ENCODE results near the gene LIX1L. TPM values are rescaled to one million over a fixed set of nuclear protein-coding genes. Genes with fewer than 3 reads are reported as not detected.
A peak's percentile ranks its signal among the peaks of the same experiment; 100 is the strongest.
"Not testable (repeated sequence)": the region's sequence is repeated elsewhere in the genome, so short reads cannot be mapped to it uniquely, and the experiment has no call there.

LIX1L gene
- total RNA-seq, 4 donors from 2014 or later = 37.1 to 108 (median 75.4) TPM

- peaks cover 28 to 35% of the 10 kb centered on the region in 2 donors for H3K4me1 ChIP-seq
- H3K27ac ChIP-seq = peak overlapping the region in 3 of 4 donors; percentile 33 to 59 (median 41)
- no peak for DNase-seq
- intact Hi-C loops (cut with DNase I; ENCODE audit: low total_unique reads) (no loop called here), in situ Hi-C loops (cut with MboI; ENCODE audit: low sequenced_read_pairs in 4 of 4) (no loop called here)
- no peaks in the 10 kb centered on the region for H3K27me3 ChIP-seq
- ATAC-seq = no peak
- no peaks in the 10 kb centered on the region for H3K9me3 ChIP-seq
- no peak overlapping the region for H3K4me3 ChIP-seq
- peaks cover 4 to 34% of the 10 kb centered on the region in 2 donors for H3K36me3 ChIP-seq
- TF ChIP-seq POLR2A (IDR thresholded peaks at IDR 0.05) = no peak
- no peak for TF ChIP-seq CTCF (IDR thresholded peaks at IDR 0.05 in 4 of 5, conservative IDR thresholded peaks at IDR 0.05 in 1 of 5)
Measured at GRCh38 chr1:145922266-145922665, 35.6 kb downstream of the LIX1L start.

- DNase-seq; intact Hi-C loops (cut with DNase I; ENCODE audit: low total_unique reads); ATAC-seq; in situ Hi-C loops (cut with MboI; ENCODE audit: low sequenced_read_pairs in 4 of 4); H3K27me3 ChIP-seq; H3K9me3 ChIP-seq: not testable (repeated sequence)
- H3K27ac ChIP-seq = peak overlapping the region; percentile 92 to 98 (median 92)
- H3K4me3 ChIP-seq = peak overlapping the region in 3 of 4 donors; percentile 76 to 97 (median 83)
- H3K4me1 ChIP-seq = peaks cover 25 to 36% of the 10 kb centered on the region in 2 donors
- peaks cover 4 to 33% of the 10 kb centered on the region in 2 donors for H3K36me3 ChIP-seq
Measured at GRCh38 chr1:145920297-145920696, 37.5 kb downstream of the LIX1L start.

DNA sequence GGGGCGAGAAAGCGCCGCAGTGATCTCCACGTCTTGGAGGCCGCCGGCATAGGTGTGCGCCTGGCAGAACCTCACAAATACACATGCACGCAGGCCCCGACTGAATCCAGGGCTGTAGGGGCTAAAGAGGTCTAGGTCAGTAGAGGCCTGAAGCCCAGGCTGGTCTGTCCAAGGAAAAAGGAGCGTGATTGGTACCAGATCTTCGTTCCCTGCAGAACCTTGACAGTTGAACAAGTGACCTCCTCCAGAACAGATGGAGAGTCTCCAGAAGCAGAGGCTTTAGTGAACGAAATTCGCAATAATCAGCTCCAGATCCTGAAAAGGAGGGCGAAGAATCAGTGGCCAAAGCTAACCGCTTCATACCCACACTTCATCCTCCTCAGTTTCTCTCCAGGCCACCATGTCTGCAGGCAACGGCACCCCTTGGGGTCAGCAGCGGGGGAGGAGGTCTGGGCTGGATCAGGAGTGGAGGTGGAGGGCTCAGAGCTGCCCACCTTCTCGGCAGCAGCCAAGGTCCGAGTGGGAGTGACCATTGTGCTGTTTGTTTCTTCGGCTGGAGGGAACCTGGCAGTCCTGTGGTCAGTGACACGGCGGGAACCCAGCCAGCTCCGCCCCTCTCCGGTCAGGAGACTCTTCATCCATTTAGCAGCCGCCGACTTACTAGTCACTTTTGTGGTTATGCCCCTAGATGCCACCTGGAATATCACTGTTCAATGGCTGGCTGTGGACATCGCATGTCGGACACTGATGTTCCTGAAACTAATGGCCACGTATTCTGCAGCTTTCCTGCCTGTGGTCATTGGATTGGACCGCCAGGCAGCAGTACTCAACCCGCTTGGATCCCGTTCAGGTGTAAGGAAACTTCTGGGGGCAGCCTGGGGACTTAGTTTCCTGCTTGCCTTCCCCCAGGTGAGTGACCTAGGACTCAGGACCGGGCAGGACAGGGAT, 38.6 kb downstream of the LIX1L start:
- Histone ChIP-seq H3K27me3 (no peaks in the 10 kb centered on the region), H3K4me3 (peak overlapping the region; percentile 76 to 97 (median 88)), H3K27ac (peak overlapping the region; percentile 92 to 98 (median 92)), H3K4me1 (peaks cover 25 to 36% of the 10 kb centered on the region in 2 donors), H3K36me3 (peaks cover 4 to 39% of the 10 kb centered on the region in 2 donors), H3K9me3 (no peaks in the 10 kb centered on the region)
- intact Hi-C loops (cut with DNase I; ENCODE audit: low total_unique reads) = loop anchor here (1.0 to 5.0 kb wide), 3 partner anchors 8 to 62 kb away; partner anchors contain the start of genes PIAS3 and RBM8A
- TF ChIP-seq POLR2A (IDR thresholded peaks at IDR 0.05) (no peak), CTCF (IDR thresholded peaks at IDR 0.05 in 4 of 5, conservative IDR thresholded peaks at IDR 0.05 in 1 of 5) (peak in 1 of 5 experiments; percentile 11)
- ATAC-seq = peak; percentile 37 to 58
- in situ Hi-C loops (cut with MboI; ENCODE audit: low sequenced_read_pairs in 4 of 4) = loop anchor here in 1 of 4 donors (5.0 kb wide), 1 partner anchor 93 kb away; no protein-coding TSS in a partner anchor
- DNase-seq = peak; percentile 58 to 81

GRCh38 chr1:145918144-145918991, 39.4 kb downstream of the LIX1L start, which contains the start of gene PEX11B:
PEX11B (minus strand) TSS chr1:145918717; CDS start chr1:145918688, 29 bp downstream.
- peaks cover 25 to 36% of the 10 kb centered on the region in 2 donors for H3K4me1 ChIP-seq
- no peaks in the 10 kb centered on the region for H3K27me3 ChIP-seq
- intact Hi-C loops (cut with DNase I; ENCODE audit: low total_unique reads) = loop anchor here (1.0 to 5.0 kb wide), 3 partner anchors 9 to 61 kb away; partner anchors contain the start of genes PIAS3 and RBM8A
- DNase-seq (peak; percentile 80 to 88), ATAC-seq (peak; percentile 86 to 88)
- TF ChIP-seq CTCF (IDR thresholded peaks at IDR 0.05 in 4 of 5, conservative IDR thresholded peaks at IDR 0.05 in 1 of 5) (peak in 2 of 5 experiments; percentile 17 to 27), POLR2A (IDR thresholded peaks at IDR 0.05) (peak; percentile 68 to 74)
- H3K9me3 ChIP-seq = no peaks in the 10 kb centered on the region
- peak within 1 kb of the TSS; percentile 92 to 98 (median 92) for H3K27ac ChIP-seq
- in situ Hi-C loops (cut with MboI; ENCODE audit: low sequenced_read_pairs in 4 of 4) = loop anchor here in 1 of 4 donors (5.0 kb wide), 1 partner anchor 94 kb away; no protein-coding TSS in a partner anchor
- H3K36me3 ChIP-seq = peaks cover 2 to 31% of the 10 kb centered on the region in 2 donors
- peak within 1 kb of the TSS; percentile 76 to 97 (median 88) for H3K4me3 ChIP-seq
